Trophoblast cell (in vitro differentiated cells and primary cell): ENCODE results near the gene MKKS. TPM values are rescaled to one million over a fixed set of nuclear protein-coding genes. Genes with fewer than 3 reads are reported as not detected.
A peak's percentile ranks its signal among the peaks of the same experiment; 100 is the strongest.

Source experiments
- DNase-seq, 2 donors: peaks; one replicate each; pipeline ENCODE4 v3.0.0-alpha.2; 2016
- H2AFZ ChIP-seq: 2 replicates; pipeline ENCODE4 v1.6.1; 2013; ENCODE audit warnings: low read length, moderate library complexity, mild to moderate bottlenecking; ENCODE audit not compliant: insufficient read depth, poor library complexity
- H2AK5ac ChIP-seq: 2 replicates; pipeline ENCODE4 v1.6.1; 2013; ENCODE audit warnings: mild to moderate bottlenecking, low read length
- H2BK120ac ChIP-seq: 2 replicates; pipeline ENCODE4 v1.6.1; 2013; ENCODE audit warnings: low read length, mild to moderate bottlenecking, moderate library complexity; ENCODE audit not compliant: insufficient read depth, poor library complexity
- H2BK12ac ChIP-seq: 2 replicates; pipeline ENCODE4 v1.6.1; 2013; ENCODE audit warnings: mild to moderate bottlenecking, low read length, moderate library complexity
- H2BK5ac ChIP-seq: 2 replicates; pipeline ENCODE4 v1.6.1; 2013; ENCODE audit warnings: low read length, low read depth, moderate library complexity, mild to moderate bottlenecking; ENCODE audit not compliant: poor library complexity
- H3K14ac ChIP-seq: 2 replicates; pipeline ENCODE4 v1.6.1; 2013; ENCODE audit warnings: mild to moderate bottlenecking, low read length
- H3K18ac ChIP-seq: 2 replicates; pipeline ENCODE4 v1.6.1; 2013; ENCODE audit warnings: mild to moderate bottlenecking, low read length
- H3K23ac ChIP-seq: 2 replicates; pipeline ENCODE4 v1.6.1; 2013; ENCODE audit warnings: low read length
- H3K27ac ChIP-seq: 2 replicates; pipeline ENCODE4 v1.5.1; 2013; ENCODE audit warnings: low read depth, mild to moderate bottlenecking, inconsistent platforms, low read length, moderate library complexity
- H3K27me3 ChIP-seq: 2 replicates; pipeline ENCODE4 v1.6.1; 2013; ENCODE audit warnings: inconsistent platforms, mild to moderate bottlenecking, low read length, moderate library complexity; ENCODE audit not compliant: insufficient read depth
- H3K36me3 ChIP-seq, 2 experiments: 1 replicate in 1 of 2; 2 replicates in 1 of 2; pipeline ENCODE4 v1.6.1; 2013; ENCODE audit warnings: low read length in 2 of 2, mild to moderate bottlenecking in 2 of 2, moderate library complexity in 1 of 2; ENCODE audit not compliant: insufficient read depth in 2 of 2, control insufficient read depth in 1 of 2
- H3K4ac ChIP-seq: 2 replicates; pipeline ENCODE4 v1.6.1; 2013; ENCODE audit warnings: low read depth, mild to moderate bottlenecking, low read length, moderate library complexity
- H3K4me1 ChIP-seq, 2 experiments: 1 replicate in 1 of 2; 2 replicates in 1 of 2; pipeline ENCODE4 v1.6.1; 2013; ENCODE audit warnings: low read length in 2 of 2, mild to moderate bottlenecking in 2 of 2, moderate library complexity in 1 of 2; ENCODE audit not compliant: insufficient read depth in 2 of 2, control insufficient read depth in 1 of 2
- H3K4me2 ChIP-seq: 2 replicates; pipeline ENCODE4 v1.6.1; 2013; ENCODE audit warnings: inconsistent platforms, mild to moderate bottlenecking, low read length, moderate library complexity
- H3K4me3 ChIP-seq: 2 replicates; pipeline ENCODE4 v1.5.1; 2013; ENCODE audit warnings: mild to moderate bottlenecking, low read depth, low read length, inconsistent platforms
- H3K79me1 ChIP-seq: one replicate; pipeline ENCODE4 v1.6.1; 2013; ENCODE audit warnings: low read length
- H3K79me2 ChIP-seq: 2 replicates; pipeline ENCODE4 v1.6.1; 2013; ENCODE audit warnings: low read length, mild to moderate bottlenecking; ENCODE audit not compliant: control insufficient read depth, insufficient read depth, poor library complexity
- H3K9ac ChIP-seq: 2 replicates; pipeline ENCODE4 v1.6.1; 2013; ENCODE audit warnings: mild to moderate bottlenecking, low read length
- H3K9me3 ChIP-seq: 2 replicates; pipeline ENCODE4 v1.6.1; 2013; ENCODE audit warnings: low read depth, mild to moderate bottlenecking, control low read depth, inconsistent platforms, low read length; ENCODE audit not compliant: insufficient read depth
- H4K12ac ChIP-seq: 2 replicates; pipeline ENCODE4 v1.6.1; 2013; ENCODE audit warnings: low read depth, mild to moderate bottlenecking, low read length, moderate library complexity
- H4K8ac ChIP-seq: 2 replicates; pipeline ENCODE4 v1.6.1; 2013; ENCODE audit warnings: low read depth, mild to moderate bottlenecking, low read length, moderate library complexity
- H4K91ac ChIP-seq: one replicate; pipeline ENCODE4 v1.6.1; 2013; ENCODE audit warnings: low read depth, mild to moderate bottlenecking, low read length, moderate library complexity
- WGBS: extraction: QIAGEN DNeasy Blood & Tissue Kit; methylation state at CpG from one replicate; pipeline ENCODE4 v1.1.7; 2013; ENCODE audit warnings: missing lambda C conversion rate; ENCODE audit not compliant: insufficient read length, insufficient coverage; ENCODE audit errors: extremely low coverage; 5-methylcytosine and 5-hydroxymethylcytosine counted together
- polyA plus RNA-seq: library from polyadenylated mRNA; stranded (reverse); fragments of 200-250 nt; gene quantifications from 2 replicates; pipeline ENCODE4 v1.2.3, GENCODE V29; 2013

Gene MKKS
- polyA plus RNA-seq, result 7.3 and 7.7 TPM in 2 replicates

- H3K18ac ChIP-seq, result peak within 1 kb of the TSS; percentile 49
- peak within 1 kb of the TSS; percentile 70 for H2AFZ ChIP-seq
- peaks cover 9% of the 10 kb centered on the region for H3K79me1 ChIP-seq
- peak within 1 kb of the TSS; percentile 18 for H3K4ac ChIP-seq
- no CpG with 5 or more reads among the region's 73 CpGs for WGBS
- H3K79me2 ChIP-seq, result peaks cover 7% of the 10 kb centered on the region
- H3K27me3 ChIP-seq, result no peaks in the 10 kb centered on the region
- H2BK12ac ChIP-seq, result no peak within 1 kb of the TSS
- peak within 1 kb of the TSS; percentile 89 for H4K91ac ChIP-seq
- peak within 1 kb of the TSS; percentile 16 for H2AK5ac ChIP-seq
- peak within 1 kb of the TSS; percentile 64 for H3K4me2 ChIP-seq
- peak within 1 kb of the TSS; percentile 11 for H3K9ac ChIP-seq
- peak within 1 kb of the TSS; percentile 89 for H3K27ac ChIP-seq
- no peaks in the 10 kb centered on the region for H3K36me3 ChIP-seq
- peak within 1 kb of the TSS; percentile 92 for H3K14ac ChIP-seq
- DNase-seq, result peak; percentile 85 to 93
- peak within 1 kb of the TSS; percentile 73 for H2BK5ac ChIP-seq
- H3K4me3 ChIP-seq, result peak within 1 kb of the TSS; percentile 87
- no peak within 1 kb of the TSS for H3K23ac ChIP-seq
- H4K8ac ChIP-seq, result peak within 1 kb of the TSS; percentile 85
- H3K4me1 ChIP-seq, result peaks cover 4% of the 10 kb centered on the region in 2 experiments
- H2BK120ac ChIP-seq, result peak within 1 kb of the TSS; percentile 83
- peak within 1 kb of the TSS; percentile 32 for H4K12ac ChIP-seq
- H3K9me3 ChIP-seq, result no peaks in the 10 kb centered on the region
These were observed at the start of gene MKKS for GRCh38 chr20:10433623-10434466. MKKS (minus strand) TSS chr20:10434222; CDS start chr20:10413514, 20,708 bp downstream.

DNA sequence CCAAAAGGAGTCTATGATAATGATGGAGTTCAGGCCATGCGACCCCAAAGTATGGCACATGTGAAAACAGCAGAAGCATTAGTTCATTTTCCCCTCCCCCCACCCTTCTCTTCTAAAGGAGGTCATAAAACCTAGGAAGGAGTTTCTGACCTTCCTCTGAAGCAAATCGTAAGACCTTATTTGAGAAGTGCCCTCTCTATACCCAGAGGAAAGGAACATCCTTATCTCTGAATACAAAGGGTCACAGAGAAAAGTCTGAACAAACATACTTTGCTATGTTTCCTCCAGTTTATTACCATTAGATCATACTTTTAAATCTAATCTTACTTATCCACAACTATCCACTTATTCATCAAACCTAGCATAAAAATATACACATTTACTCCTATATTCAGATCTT, 49.7 kb upstream of the MKKS start:
- no peak overlapping the region for H2AK5ac ChIP-seq
- H3K18ac ChIP-seq, result no peak overlapping the region
- H2BK120ac ChIP-seq, result no peak overlapping the region
- H3K9ac ChIP-seq, result no peak overlapping the region
- no peak overlapping the region for H3K4ac ChIP-seq
- no peaks in the 10 kb centered on the region for H3K79me2 ChIP-seq
- WGBS, result no CpG with 5 or more reads among the region's 2 CpGs
- no peak overlapping the region for H2AFZ ChIP-seq
- H3K79me1 ChIP-seq, result no peaks in the 10 kb centered on the region
- no peaks in the 10 kb centered on the region for H3K27me3 ChIP-seq
- no peak overlapping the region for H2BK5ac ChIP-seq
- no peak overlapping the region for H3K23ac ChIP-seq
- no peak overlapping the region for H3K14ac ChIP-seq
- H3K36me3 ChIP-seq, result no peaks in the 10 kb centered on the region
- H3K4me1 ChIP-seq, result peaks cover 0 to under 1% of the 10 kb centered on the region in 2 experiments
- no peaks in the 10 kb centered on the region for H3K9me3 ChIP-seq
- H4K12ac ChIP-seq, result no peak overlapping the region
- no peak overlapping the region for H2BK12ac ChIP-seq
- H4K91ac ChIP-seq, result no peak overlapping the region
- DNase-seq, result no peak
- H3K4me2 ChIP-seq, result no peak overlapping the region
- no peak overlapping the region for H3K4me3 ChIP-seq
- H4K8ac ChIP-seq, result no peak overlapping the region
- H3K27ac ChIP-seq, result no peak overlapping the region

GRCh38 chr20:10481676-10482075, 47.7 kb upstream of the MKKS start:
- no peak overlapping the region for H2AK5ac ChIP-seq
- H3K4ac ChIP-seq, result no peak overlapping the region
- H2AFZ ChIP-seq, result no peak overlapping the region
- H3K79me1 ChIP-seq, result no peaks in the 10 kb centered on the region
- DNase-seq, result no peak
- H3K79me2 ChIP-seq, result no peaks in the 10 kb centered on the region
- no peak overlapping the region for H3K4me2 ChIP-seq
- no peak overlapping the region for H4K91ac ChIP-seq
- H3K9me3 ChIP-seq, result no peaks in the 10 kb centered on the region
- H2BK5ac ChIP-seq, result no peak overlapping the region
- no peak overlapping the region for H2BK120ac ChIP-seq
- no peak overlapping the region for H3K27ac ChIP-seq
- H3K9ac ChIP-seq, result no peak overlapping the region
- no peak overlapping the region for H3K23ac ChIP-seq
- H4K12ac ChIP-seq, result no peak overlapping the region
- H2BK12ac ChIP-seq, result no peak overlapping the region
- no peaks in the 10 kb centered on the region for H3K27me3 ChIP-seq
- no CpG with 5 or more reads among the region's 5 CpGs for WGBS
- H4K8ac ChIP-seq, result no peak overlapping the region
- H3K4me1 ChIP-seq, result peaks cover 0 to 2% of the 10 kb centered on the region in 2 experiments
- no peak overlapping the region for H3K14ac ChIP-seq
- no peaks in the 10 kb centered on the region for H3K36me3 ChIP-seq
- H3K4me3 ChIP-seq, result no peak overlapping the region
- H3K18ac ChIP-seq, result no peak overlapping the region

GRCh38 chr20:10478930-10479329, 44.9 kb upstream of the MKKS start:
- Histone ChIP-seq H4K8ac (no peak overlapping the region), H3K79me1 (peaks cover 2% of the 10 kb centered on the region), H3K4me1 (peaks cover 1 to 2% of the 10 kb centered on the region in 2 experiments), H3K36me3 (no peaks in the 10 kb centered on the region), H3K4me2 (no peak overlapping the region), H3K14ac (no peak overlapping the region), H3K9ac (no peak overlapping the region), H4K91ac (no peak overlapping the region), H2AFZ (no peak overlapping the region), H2BK5ac (no peak overlapping the region), H3K4me3 (no peak overlapping the region), H3K9me3 (no peaks in the 10 kb centered on the region), H2BK120ac (no peak overlapping the region), H2BK12ac (no peak overlapping the region), H3K23ac (no peak overlapping the region), H3K27me3 (no peaks in the 10 kb centered on the region), H4K12ac (no peak overlapping the region), H2AK5ac (no peak overlapping the region), H3K18ac (no peak overlapping the region), H3K4ac (no peak overlapping the region), H3K27ac (no peak overlapping the region), H3K79me2 (no peaks in the 10 kb centered on the region)
- DNase-seq, result no peak
- WGBS, result no CpG with 5 or more reads among the region's 4 CpGs
